Ectodermal cell (in vitro differentiated cells): ENCODE results near the gene SCNN1B.
"Not testable (repeated sequence)": the region's sequence is repeated elsewhere in the genome, so short reads cannot be mapped to it uniquely, and the experiment has no call there.

Experiments used
- H3K27ac ChIP-seq: 2 replicates; pipeline ENCODE4 v1.7.0; 2013; ENCODE audit warnings: mild to moderate bottlenecking, low read depth, low read length; ENCODE audit not compliant: insufficient read depth, poor library complexity, severe bottlenecking
- H3K27me3 ChIP-seq: 2 replicates; pipeline ENCODE4 v1.7.0; 2013; ENCODE audit warnings: mild to moderate bottlenecking, low read length; ENCODE audit not compliant: insufficient read depth, control insufficient read depth, poor library complexity, severe bottlenecking
- H3K36me3 ChIP-seq: one replicate; pipeline ENCODE4 v1.7.0; 2013; ENCODE audit warnings: low read length; ENCODE audit not compliant: control insufficient read depth, insufficient read depth
- H3K4me1 ChIP-seq: one replicate; pipeline ENCODE4 v1.7.0; 2013; ENCODE audit warnings: low read length; ENCODE audit not compliant: control insufficient read depth, insufficient read depth
- H3K4me3 ChIP-seq: 2 replicates; pipeline ENCODE4 v1.7.0; 2013; ENCODE audit warnings: low read depth, low read length, control low read depth; ENCODE audit not compliant: insufficient read depth
- H3K9me3 ChIP-seq: 2 replicates; pipeline ENCODE4 v1.7.0; 2013; ENCODE audit warnings: mild to moderate bottlenecking, low read length, moderate library complexity; ENCODE audit not compliant: control insufficient read depth
- WGBS, 2 experiments: methylation state at CpG; one replicate each; pipeline ENCODE4 v1.1.7; 2013; ENCODE audit warnings: missing lambda C conversion rate in 2 of 2; 5-methylcytosine and 5-hydroxymethylcytosine counted together

Gene SCNN1B

DNA sequence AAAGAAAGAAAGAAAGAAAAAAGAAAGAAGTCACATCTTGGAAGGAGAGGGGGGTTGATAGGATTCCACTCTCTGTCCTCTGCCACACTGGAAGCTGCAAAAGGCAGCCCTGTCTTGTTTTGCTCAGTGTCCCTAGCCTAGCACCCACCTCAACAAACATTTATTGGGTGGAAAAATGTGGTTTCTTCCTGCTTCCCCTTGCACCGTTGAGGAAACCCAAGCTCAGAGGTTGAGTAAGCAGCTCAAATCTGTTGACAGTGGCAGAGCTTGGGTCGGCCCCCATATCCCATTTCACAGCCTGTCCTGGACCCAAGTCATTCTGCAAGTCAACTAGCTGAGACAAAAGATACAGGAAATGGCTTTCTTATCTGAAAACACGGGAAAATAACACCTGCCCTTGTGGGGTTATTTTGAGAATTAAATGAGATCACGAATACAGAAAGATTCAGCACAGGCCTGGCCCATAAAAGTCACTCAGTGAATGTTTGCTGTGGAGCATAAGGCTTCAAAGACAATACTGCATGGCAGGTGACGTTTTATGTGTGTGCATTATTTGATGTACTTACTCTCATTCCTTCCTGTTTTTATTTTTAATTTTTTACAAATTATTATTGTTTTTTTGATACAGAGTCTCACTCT is 63.6 kb downstream of the SCNN1B start:
- H3K9me3 ChIP-seq = no peaks in the 10 kb centered on the region
- 53 to 59% methylated on average over 4 to 5 of the region's 5 CpGs for WGBS, 2 experiments

DNA sequence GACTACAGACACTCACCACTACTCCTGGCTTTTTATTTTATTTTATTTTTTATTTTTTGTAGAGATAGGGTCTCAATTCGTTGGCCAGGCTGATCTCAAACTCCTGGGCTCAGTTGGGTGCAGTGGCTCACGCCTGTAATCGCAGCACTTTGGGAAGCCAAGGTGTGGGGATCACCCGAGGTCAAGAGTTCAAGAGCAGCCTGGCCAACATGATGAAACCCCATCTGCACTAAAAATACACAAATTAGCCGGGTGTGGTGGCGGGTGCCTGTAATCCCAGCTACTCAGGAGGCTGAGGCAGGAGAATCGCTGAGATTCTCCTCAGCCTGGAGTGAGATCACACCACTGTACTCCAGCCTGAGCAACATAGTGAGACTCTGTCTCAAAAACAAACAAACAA is 64.2 kb downstream of the SCNN1B start:
- H3K9me3 ChIP-seq = not testable (repeated sequence)
- WGBS, 2 experiments = 90 to 92% methylated on average over 7 of the region's 7 CpGs

More for the DNA sequence above, 63.6 kb downstream of the SCNN1B start:
- no peaks in the 10 kb centered on the region for H3K4me1 ChIP-seq
- H3K36me3 ChIP-seq = no peaks in the 10 kb centered on the region
- no peak overlapping the region for H3K27ac ChIP-seq
- no peak overlapping the region for H3K4me3 ChIP-seq
- no peaks in the 10 kb centered on the region for H3K27me3 ChIP-seq

DNA sequence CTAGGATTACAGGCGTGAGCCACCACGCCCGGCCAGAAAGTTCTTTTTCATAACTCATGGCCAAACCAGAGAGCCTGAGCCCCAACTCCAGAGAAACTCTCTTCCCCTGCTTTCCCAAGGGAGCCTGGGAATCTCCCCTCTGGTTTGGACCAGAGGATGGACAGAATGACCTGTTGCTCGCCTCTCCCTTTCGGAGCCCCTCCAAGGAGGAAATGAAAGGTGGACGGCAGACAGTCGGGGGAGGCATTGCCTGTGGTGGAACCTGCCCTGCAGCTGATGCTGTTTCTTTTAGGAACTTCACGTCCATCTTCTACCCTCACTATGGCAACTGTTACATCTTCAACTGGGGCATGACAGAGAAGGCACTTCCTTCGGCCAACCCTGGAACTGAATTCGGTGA is 65.5 kb downstream of the SCNN1B start:
- Histone ChIP-seq H3K4me1 (no peaks in the 10 kb centered on the region), H3K27me3 (no peaks in the 10 kb centered on the region), H3K4me3 (no peak overlapping the region), H3K9me3 (no peaks in the 10 kb centered on the region), H3K36me3 (no peaks in the 10 kb centered on the region), H3K27ac (no peak overlapping the region)
- WGBS, 2 experiments = 88 to 93% methylated on average over 10 of the region's 10 CpGs

More for the DNA sequence above, 64.2 kb downstream of the SCNN1B start:
- not testable (repeated sequence) for H3K4me3 ChIP-seq, H3K4me1 ChIP-seq, H3K27ac ChIP-seq, H3K36me3 ChIP-seq, H3K27me3 ChIP-seq

DNA sequence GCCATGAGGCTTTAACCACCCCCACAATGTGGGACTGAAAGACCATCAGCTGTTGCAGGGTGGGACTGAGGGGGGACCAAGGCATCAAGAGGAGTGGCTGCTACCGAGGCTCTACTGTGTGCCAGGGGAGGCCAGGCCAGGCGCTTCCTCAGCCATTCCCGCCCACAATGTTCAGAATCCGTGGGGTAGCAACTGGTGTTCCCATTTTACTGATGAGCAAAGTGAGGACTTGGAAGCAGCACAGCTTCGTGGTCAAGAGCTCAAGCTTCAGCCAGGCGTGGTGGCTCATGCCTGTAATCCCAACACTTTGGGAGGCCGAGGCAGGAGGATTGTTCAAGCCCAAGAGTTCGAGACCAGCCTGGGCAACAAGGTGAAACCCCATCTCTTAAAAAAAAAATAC is 65.9 kb downstream of the SCNN1B start:
- WGBS, 2 experiments = 91 to 94% methylated on average over 8 of the region's 8 CpGs
- no peak overlapping the region for H3K4me3 ChIP-seq
- no peaks in the 10 kb centered on the region for H3K36me3 ChIP-seq
- H3K4me1 ChIP-seq = no peaks in the 10 kb centered on the region
- H3K27me3 ChIP-seq = no peaks in the 10 kb centered on the region
- H3K9me3 ChIP-seq = no peaks in the 10 kb centered on the region
- H3K27ac ChIP-seq = no peak overlapping the region

DNA sequence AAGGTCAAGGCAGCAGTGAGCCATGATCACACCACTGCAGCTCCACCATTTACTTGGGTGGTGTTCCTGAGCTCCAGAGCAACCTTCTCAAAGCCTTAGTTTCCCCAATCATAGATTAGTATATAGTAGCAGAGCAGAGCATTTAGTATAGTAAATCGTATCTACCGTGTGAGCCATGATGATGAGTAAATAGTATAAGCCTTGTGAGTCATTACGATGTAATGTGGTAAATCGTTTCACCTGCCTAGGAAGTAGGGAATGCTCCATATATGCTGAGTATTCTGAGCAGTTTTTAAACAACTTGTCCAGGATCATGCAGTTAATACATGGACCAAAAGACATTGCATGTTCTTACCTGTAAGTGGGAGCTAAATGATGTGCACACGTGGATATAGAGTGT is 66.4 kb downstream of the SCNN1B start:
- Histone ChIP-seq H3K27me3 (no peaks in the 10 kb centered on the region), H3K4me3 (no peak overlapping the region), H3K36me3 (no peaks in the 10 kb centered on the region), H3K9me3 (no peaks in the 10 kb centered on the region), H3K4me1 (no peaks in the 10 kb centered on the region), H3K27ac (no peak overlapping the region)
- 90 to 92% methylated on average over 5 of the region's 5 CpGs for WGBS, 2 experiments

DNA sequence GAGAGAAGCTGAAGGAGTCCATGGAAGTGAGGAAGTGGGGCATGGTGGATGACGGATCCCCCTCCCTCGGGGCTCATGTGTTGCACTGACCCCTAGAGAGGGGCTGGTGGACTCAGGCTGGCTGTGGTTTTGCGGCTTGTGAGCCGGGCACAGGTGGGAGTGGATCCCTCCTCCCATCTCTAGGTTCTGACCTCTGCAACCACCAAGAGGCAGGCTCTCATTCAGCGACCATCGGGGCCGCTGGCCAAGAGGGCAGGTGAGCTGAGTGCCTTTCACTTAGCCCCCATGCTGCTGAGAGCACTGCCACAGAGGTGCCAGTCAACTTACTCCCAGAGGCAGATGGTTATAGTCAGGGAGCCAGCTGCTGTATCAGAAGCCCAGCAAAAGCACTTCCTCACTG is 67.3 kb downstream of the SCNN1B start:
- Histone ChIP-seq H3K4me3 (no peak overlapping the region), H3K36me3 (no peaks in the 10 kb centered on the region), H3K9me3 (no peaks in the 10 kb centered on the region), H3K27ac (no peak overlapping the region), H3K4me1 (no peaks in the 10 kb centered on the region), H3K27me3 (no peaks in the 10 kb centered on the region)
- 87 to 89% methylated on average over 7 of the region's 7 CpGs for WGBS, 2 experiments

DNA sequence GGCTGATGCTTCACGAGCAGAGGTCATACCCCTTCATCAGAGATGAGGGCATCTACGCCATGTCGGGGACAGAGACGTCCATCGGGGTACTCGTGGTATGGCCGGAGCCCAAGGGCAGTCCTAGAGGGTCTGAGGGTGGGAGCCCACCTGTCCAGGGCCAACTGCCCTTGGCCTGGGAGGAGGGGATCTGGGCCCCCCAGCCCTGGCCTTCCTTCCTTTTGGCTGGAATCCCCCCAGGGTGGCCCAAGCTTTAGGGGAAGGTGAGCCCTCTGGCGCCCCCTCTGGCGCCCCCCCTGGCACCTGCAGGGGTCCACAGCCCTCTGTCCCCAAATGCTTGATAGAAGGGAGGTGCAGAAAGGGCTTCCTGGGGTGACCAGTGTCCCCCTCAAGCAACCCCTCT is 69.3 kb downstream of the SCNN1B start:
- no peaks in the 10 kb centered on the region for H3K4me1 ChIP-seq

DNA sequence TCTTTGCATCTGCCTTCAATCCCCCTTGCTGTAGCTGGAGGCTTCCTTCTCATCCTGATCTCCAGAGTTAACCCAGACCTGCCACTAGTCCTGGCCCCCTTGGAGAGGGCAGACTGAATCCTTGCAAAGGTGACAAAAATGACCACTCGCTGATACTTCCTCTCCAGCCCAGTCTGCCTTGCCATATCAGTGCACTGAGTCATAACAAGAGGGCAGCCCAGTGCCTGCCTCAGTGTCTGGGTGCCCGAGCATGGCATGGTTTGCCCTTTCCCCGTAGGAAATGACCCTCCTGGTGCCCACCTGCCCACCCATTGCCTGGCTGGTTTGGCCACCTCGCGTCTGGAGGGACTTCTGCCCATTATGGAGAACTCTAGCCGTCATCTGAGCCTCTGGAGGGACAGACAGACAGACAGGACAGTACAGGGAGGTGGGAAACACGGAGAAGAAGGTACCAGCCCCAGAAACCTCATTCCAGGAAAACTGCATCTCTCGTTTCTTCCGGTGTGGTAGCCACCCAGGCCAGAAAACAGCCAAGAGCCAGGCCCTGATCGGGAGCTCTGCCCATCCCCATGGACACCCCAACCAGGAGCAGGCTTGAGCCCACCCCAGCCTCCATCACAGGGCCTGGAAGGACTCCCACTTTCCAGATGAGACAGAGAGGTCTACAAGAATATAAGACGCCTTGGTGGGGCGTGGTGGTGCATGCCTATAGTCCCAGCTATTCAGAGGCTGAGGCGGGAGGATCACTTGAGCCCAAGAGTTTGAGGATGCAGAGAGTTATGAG is 71.5 kb downstream of the SCNN1B start:
- no peaks in the 10 kb centered on the region for H3K4me1 ChIP-seq
- no peak overlapping the region for H3K4me3 ChIP-seq
- 92% methylated on average over 13 of the region's 13 CpGs for WGBS, 2 experiments
- no peak overlapping the region for H3K27ac ChIP-seq
- no peaks in the 10 kb centered on the region for H3K9me3 ChIP-seq
- no peaks in the 10 kb centered on the region for H3K36me3 ChIP-seq
- H3K27me3 ChIP-seq = no peaks in the 10 kb centered on the region

More for the DNA sequence above, 69.3 kb downstream of the SCNN1B start:
- Histone ChIP-seq H3K36me3 (no peaks in the 10 kb centered on the region), H3K9me3 (no peaks in the 10 kb centered on the region), H3K27me3 (no peaks in the 10 kb centered on the region), H3K27ac (no peak overlapping the region), H3K4me3 (no peak overlapping the region)
- WGBS, 2 experiments = 89% methylated on average over 9 of the region's 9 CpGs

DNA sequence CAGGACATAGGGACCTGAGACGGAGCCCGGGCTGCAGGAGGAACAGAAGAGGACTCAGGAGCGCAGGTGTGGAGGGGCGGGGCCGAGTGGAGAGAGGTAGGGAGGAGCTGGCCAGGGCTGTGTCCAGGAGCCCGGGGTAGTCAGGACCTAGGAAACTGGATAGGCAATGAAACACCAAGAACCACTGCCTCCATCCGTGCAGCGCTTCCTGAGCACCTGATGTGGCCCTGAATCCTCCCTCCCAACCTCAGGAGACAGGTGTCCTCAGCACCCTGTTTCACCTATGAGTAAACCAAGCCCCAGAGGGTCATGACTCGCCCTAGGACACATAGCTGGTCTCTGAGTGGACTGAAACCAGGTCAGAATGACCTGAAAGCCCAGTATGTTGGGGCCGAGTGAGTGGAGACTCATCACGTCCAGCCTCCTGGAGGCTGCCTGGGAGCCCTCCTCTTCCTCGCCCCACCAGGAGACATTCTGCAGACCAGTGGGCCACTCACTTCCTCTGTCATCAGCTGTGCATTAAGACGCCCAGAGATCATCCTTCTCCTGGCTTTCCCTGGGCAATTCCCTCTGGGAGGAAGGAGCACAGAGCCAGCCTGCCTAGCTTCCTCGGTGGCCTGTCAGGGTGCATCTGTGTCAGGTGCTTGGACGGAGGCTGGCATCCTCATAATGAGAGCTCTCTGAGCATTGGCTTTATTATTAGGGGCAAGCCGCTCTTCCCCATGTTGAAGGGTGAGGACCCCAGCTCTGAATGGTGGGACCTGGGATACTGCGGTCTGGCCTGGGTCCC is 72.8 kb downstream of the SCNN1B start:
- H3K27me3 ChIP-seq = no peaks in the 10 kb centered on the region
- no peaks in the 10 kb centered on the region for H3K4me1 ChIP-seq
- H3K4me3 ChIP-seq = no peak overlapping the region
- WGBS, 2 experiments = 90 to 91% methylated on average over 17 of the region's 17 CpGs
- no peak overlapping the region for H3K27ac ChIP-seq
- no peaks in the 10 kb centered on the region for H3K9me3 ChIP-seq
- no peaks in the 10 kb centered on the region for H3K36me3 ChIP-seq

DNA sequence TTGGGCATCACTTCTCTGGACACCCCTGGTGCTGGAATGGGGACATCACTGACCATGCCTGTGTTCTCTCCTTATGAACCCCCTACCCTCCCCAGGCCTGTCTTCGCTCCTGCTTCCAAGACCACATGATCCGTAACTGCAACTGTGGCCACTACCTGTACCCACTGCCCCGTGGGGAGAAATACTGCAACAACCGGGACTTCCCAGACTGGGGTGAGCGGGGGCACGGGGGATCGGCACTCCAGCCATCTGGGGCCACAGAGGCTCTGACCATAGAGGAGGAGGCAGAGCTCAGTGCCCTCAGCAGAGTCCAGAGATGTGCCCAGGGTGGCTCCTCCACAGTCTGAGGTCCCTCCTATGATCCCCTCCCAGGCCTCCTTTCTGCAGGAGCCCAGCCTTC is 73.5 kb downstream of the SCNN1B start:
- Histone ChIP-seq H3K27ac (no peak overlapping the region), H3K4me1 (no peaks in the 10 kb centered on the region), H3K9me3 (no peaks in the 10 kb centered on the region), H3K4me3 (no peak overlapping the region), H3K27me3 (no peaks in the 10 kb centered on the region), H3K36me3 (no peaks in the 10 kb centered on the region)
- WGBS, 2 experiments = 92 to 94% methylated on average over 7 of the region's 7 CpGs
